ENCODE data around the gene RAPGEF4. TPM values are rescaled to one million over a fixed set of nuclear protein-coding genes. Genes with fewer than 3 reads are reported as not detected.
A peak's percentile ranks its signal among the peaks of the same experiment; 100 is the strongest.

Gene RAPGEF4
- total and polyA plus RNA-seq, 2 donors (not counting 1 experiment from before 2014, with no cell fraction given) = 0.22 to 0.30 TPM

- Mint-ChIP-seq H3K4me1 (no peaks in the 10 kb centered on the region), H3K4me3 (no peak overlapping the region), H3K9me3 (ENCODE audit: insufficient read depth) (no peaks in the 10 kb centered on the region), H3K27me3 (peaks cover 8% of the 10 kb centered on the region), H3K27ac (no peak overlapping the region)
- H4K20me1 ChIP-seq (ENCODE audit: control insufficient read depth, insufficient read depth, low read length, poor library complexity, severe bottlenecking) = no peaks in the 10 kb centered on the region
- H3K9ac ChIP-seq (ENCODE audit: low read length) = no peak overlapping the region
- H2AFZ ChIP-seq (ENCODE audit: insufficient read depth, low read depth, low read length, poor library complexity, severe bottlenecking) = no peak overlapping the region
- ChIA-PET POLR2A (no interaction called here), CTCF (interaction anchor here (1.0 to 1.2 kb wide), 2 partner anchors 224 to 1136 kb away, joined by 4 read pairs; no protein-coding TSS in a partner anchor)
- DNase-seq = no peak
- H3K36me3 ChIP-seq (replicated peaks in 1 of 2; ENCODE audit: control extremely low read depth in 1 of 2, control insufficient read depth in 1 of 2, extremely low read depth in 1 of 2, insufficient read depth in 2 of 2, low read length in 1 of 2) = no peaks in the 10 kb centered on the region
- H3K4me2 ChIP-seq (replicated peaks; ENCODE audit: low read depth, low read length, poor library complexity, severe bottlenecking) = no peak overlapping the region
- no peak for TF ChIP-seq CTCF (IDR thresholded peaks at IDR 0.05)
- TF ChIP-seq EZH2 (IDR thresholded peaks at IDR 0.05; ENCODE audit: borderline replicate concordance, insufficient read depth, low read depth, low read length, poor library complexity, severe bottlenecking) = no peak
- no peaks in the 10 kb centered on the region for H3K4me1 ChIP-seq (ENCODE audit: control insufficient read depth in 2 of 2, insufficient read depth in 2 of 2, low read length in 2 of 2)
- no peak overlapping the region for H3K4me3 ChIP-seq (ENCODE audit: control extremely low read depth in 1 of 5, extremely low read depth in 1 of 5, insufficient read depth in 1 of 5, low read depth in 2 of 5, low read length in 4 of 5)
- WGBS (ENCODE audit: insufficient coverage) = 76% methylated on average over 4 of the region's 11 CpGs
- H3K27ac ChIP-seq (ENCODE audit: low read length in 2 of 2) = no peak overlapping the region
- no peaks in the 10 kb centered on the region for H3K79me2 ChIP-seq (ENCODE audit: control insufficient read depth, insufficient read depth, low read length)
- H3K9me3 ChIP-seq (ENCODE audit: control extremely low read depth in 1 of 3, control insufficient read depth in 2 of 3, insufficient read depth in 1 of 3, low read length in 2 of 3) = peaks cover 0 to 10% (median 0%) of the 10 kb centered on the region in 3 donors
- intact Hi-C loops (cut with micrococcal nuclease) = loop anchor here (5.0 kb wide), 1 partner anchor 1137 kb away; no protein-coding TSS in a partner anchor
- no peak for ATAC-seq (ENCODE audit: low read depth)
- H3K27me3 ChIP-seq (replicated peaks in 1 of 4; ENCODE audit: control extremely low read depth in 1 of 4, control insufficient read depth in 3 of 4, insufficient read depth in 4 of 4, low read length in 3 of 4) = no peaks in the 10 kb centered on the region
Observed at GRCh38 chr2:172709566-172710291, 25.9 kb upstream of the RAPGEF4 start.

GRCh38 chr2:172710584-172711047 is 25.0 kb upstream of the RAPGEF4 start:
- Histone ChIP-seq H4K20me1 (ENCODE audit: control insufficient read depth, insufficient read depth, low read length, poor library complexity, severe bottlenecking) (no peaks in the 10 kb centered on the region), H3K4me3 (ENCODE audit: control extremely low read depth in 1 of 5, extremely low read depth in 1 of 5, insufficient read depth in 1 of 5, low read depth in 2 of 5, low read length in 4 of 5) (no peak overlapping the region), H3K36me3 (replicated peaks in 1 of 2; ENCODE audit: control extremely low read depth in 1 of 2, control insufficient read depth in 1 of 2, extremely low read depth in 1 of 2, insufficient read depth in 2 of 2, low read length in 1 of 2) (no peaks in the 10 kb centered on the region), H3K4me2 (replicated peaks; ENCODE audit: low read depth, low read length, poor library complexity, severe bottlenecking) (no peak overlapping the region), H3K9ac (ENCODE audit: low read length) (no peak overlapping the region), H3K9me3 (ENCODE audit: control extremely low read depth in 1 of 3, control insufficient read depth in 2 of 3, insufficient read depth in 1 of 3, low read length in 2 of 3) (peaks cover 0 to 10% (median 0%) of the 10 kb centered on the region in 3 donors), H2AFZ (ENCODE audit: insufficient read depth, low read depth, low read length, poor library complexity, severe bottlenecking) (no peak overlapping the region), H3K27ac (ENCODE audit: low read length in 2 of 2) (no peak overlapping the region), H3K27me3 (replicated peaks in 1 of 4; ENCODE audit: control extremely low read depth in 1 of 4, control insufficient read depth in 3 of 4, insufficient read depth in 4 of 4, low read length in 3 of 4) (no peaks in the 10 kb centered on the region), H3K79me2 (ENCODE audit: control insufficient read depth, insufficient read depth, low read length) (no peaks in the 10 kb centered on the region), H3K4me1 (ENCODE audit: control insufficient read depth in 2 of 2, insufficient read depth in 2 of 2, low read length in 2 of 2) (no peaks in the 10 kb centered on the region)
- peak; percentile 49 for TF ChIP-seq CTCF (IDR thresholded peaks at IDR 0.05)
- no peak for TF ChIP-seq EZH2 (IDR thresholded peaks at IDR 0.05; ENCODE audit: borderline replicate concordance, insufficient read depth, low read depth, low read length, poor library complexity, severe bottlenecking)
- Mint-ChIP-seq H3K27ac (no peak overlapping the region), H3K4me3 (no peak overlapping the region), H3K4me1 (no peaks in the 10 kb centered on the region), H3K27me3 (peaks cover 8% of the 10 kb centered on the region), H3K9me3 (ENCODE audit: insufficient read depth) (no peaks in the 10 kb centered on the region)
- ATAC-seq (ENCODE audit: low read depth) (no peak), DNase-seq (peak; percentile 23)
- ChIA-PET CTCF (interaction anchor here (1.0 to 1.2 kb wide), 2 partner anchors 225 to 1137 kb away, joined by 4 read pairs; no protein-coding TSS in a partner anchor), POLR2A (no interaction called here)
- intact Hi-C loops (cut with micrococcal nuclease) = loop anchor here (5.0 kb wide), 1 partner anchor 1138 kb away; no protein-coding TSS in a partner anchor
- WGBS (ENCODE audit: insufficient coverage) = 20% methylated on average over 1 of the region's 2 CpGs

Measured in B cell (primary cell).